A549 (cell line): ENCODE data around the gene COL28A1. TPM values are rescaled to one million over a fixed set of nuclear protein-coding genes. Genes with fewer than 3 reads are reported as not detected.

Source experiments
- ATAC-seq, 2 experiments: fragments of 200-7000 bp in 1 of 2; fragments of >200 bp in 1 of 2; cut with Nextera tagmentation in 1 of 2; cut with Tn5 transposase in 1 of 2; 3 replicates each; pipeline versions ENCODE4 v1.8.0 to v1.9.1; 2018 to 2020; ENCODE audit warnings: mild to moderate bottlenecking in 1 of 2, moderate library complexity in 1 of 2
- CTCF ChIA-PET: fragments of 300-600 bp; sonication (Branson Sonifier 250); formaldehyde crosslinking; extraction: SDS; loops from one replicate; lab custom pipeline; 2021; ENCODE audit warnings: antibody characterized with exemption, inconsistent platforms; lab: Yijun Ruan, JAX
- POLR2A ChIA-PET: fragments of 350-600 bp; formaldehyde crosslinking; extraction: SDS; loops from one replicate; lab custom pipeline; 2021; ENCODE audit warnings: antibody characterized with exemption, inconsistent platforms; lab: Yijun Ruan, JAX
- DNase-seq, 2 experiments: peaks; one replicate each; pipeline versions ENCODE4 v3.0.0 to v3.0.0-alpha.2; 2011 to 2016; ENCODE audit warnings: low read depth in 1 of 2, low spot score in 1 of 2
- FAIRE-seq: peaks from 2 replicates; lab custom pipeline; 2011; peaks lifted over from hg19 to GRCh38; lab: Jason Lieb, UNC
- H3K27ac ChIP-seq, 2 experiments: fragments of >200 bp; sonication (Bioruptor Twin); formaldehyde crosslinking; 3 replicates each; pipeline ENCODE4 v1.5.1; 2016 to 2017
- H3K4me1 ChIP-seq: fragments of >200 bp; sonication (Bioruptor Twin); formaldehyde crosslinking; 3 replicates; pipeline ENCODE4 v1.6.1; 2016
- H3K4me2 ChIP-seq: fragments of >200 bp; sonication (Bioruptor Twin); formaldehyde crosslinking; 3 replicates; pipeline ENCODE4 v1.6.1; 2016
- H3K4me3 ChIP-seq: fragments of >200 bp; sonication (Bioruptor Twin); formaldehyde crosslinking; 3 replicates; pipeline ENCODE4 v1.5.1; 2016
- H3K9me3 ChIP-seq: fragments of >200 bp; sonication (Bioruptor Twin); formaldehyde crosslinking; 3 replicates; pipeline ENCODE4 v1.6.1; 2016
- BCL3 ChIP-seq: fragments of >200 bp; sonication (Bioruptor Twin); formaldehyde crosslinking; IDR thresholded peaks from 3 replicates; pipeline ENCODE4 v1.6.1; 2016
- BHLHE40 ChIP-seq: IDR thresholded peaks from 2 replicates; pipeline ENCODE4 v1.6.1; 2012; ENCODE audit warnings: low read depth, low read length, inconsistent platforms
- CBX8 ChIP-seq: fragments of 200-600 bp; sonication (generic); IDR thresholded peaks from 2 replicates; pipeline ENCODE4 v1.6.1; 2016
- CEBPB ChIP-seq, 2 experiments: fragments of >200 bp in 1 of 2; sonication (Bioruptor Twin) in 1 of 2; formaldehyde crosslinking in 1 of 2; IDR thresholded peaks; 2 replicates each; pipeline ENCODE4 v1.6.1; 2012 to 2016
- CHD2 ChIP-seq: fragments of 150-350 bp; IDR thresholded peaks from 2 replicates; pipeline ENCODE4 v1.6.1; 2014; ENCODE audit warnings: low read length; ENCODE audit not compliant: partially characterized antibody
- CHD4 ChIP-seq: fragments of 200-600 bp; sonication (generic); IDR thresholded peaks from 2 replicates; pipeline ENCODE4 v1.6.1; 2016; ENCODE audit warnings: antibody characterized with exemption, mild to moderate bottlenecking, borderline replicate concordance
- E2F6 ChIP-seq: IDR thresholded peaks from 2 replicates; pipeline ENCODE4 v1.6.1; 2012; ENCODE audit warnings: low read depth, borderline replicate concordance
- EHF ChIP-seq: fragments of 250-450 bp; sonication (Bioruptor Pico); IDR thresholded peaks from 2 replicates; pipeline ENCODE4 v1.5.0; 2020; ENCODE audit warnings: mild to moderate bottlenecking
- ELK1 ChIP-seq: fragments of 150-350 bp; IDR thresholded peaks from 2 replicates; pipeline ENCODE4 v1.6.1; 2014; ENCODE audit warnings: low read depth, mild to moderate bottlenecking, low read length
- FOSL2 ChIP-seq, 2 experiments: fragments of 450-650 bp in 1 of 2; fragments of >200 bp in 1 of 2; sonication (Bioruptor Twin) in 1 of 2; formaldehyde crosslinking; IDR thresholded peaks; 2 replicates each; pipeline versions ENCODE4 v1.5.0 to v1.6.1; 2016 to 2020; ENCODE audit warnings: mild to moderate bottlenecking in 1 of 2, moderate library complexity in 1 of 2
- FOXS1 ChIP-seq: fragments of 250-450 bp; sonication (Bioruptor Pico); IDR thresholded peaks from 2 replicates; pipeline ENCODE4 v1.5.0; 2020; ENCODE audit warnings: mild to moderate bottlenecking, moderate library complexity
- HEYL ChIP-seq: fragments of 250-450 bp; sonication (Bioruptor Pico); IDR thresholded peaks from 2 replicates; pipeline ENCODE4 v1.8.0; 2021; ENCODE audit warnings: mild to moderate bottlenecking, moderate library complexity
- HOXA7 ChIP-seq: fragments of 250-450 bp; sonication (Bioruptor Pico); IDR thresholded peaks from 2 replicates; pipeline ENCODE4 v1.5.0; 2020; ENCODE audit warnings: mild to moderate bottlenecking, moderate library complexity
- NPAS2 ChIP-seq: fragments of 250-450 bp; sonication (Bioruptor Pico); IDR thresholded peaks from 2 replicates; pipeline ENCODE4 v1.8.0; 2022; ENCODE audit warnings: mild to moderate bottlenecking, moderate library complexity, borderline replicate concordance
- POLR2AphosphoS2 ChIP-seq: conservative IDR thresholded peaks from 2 replicates; pipeline ENCODE4 v1.6.1; 2012; ENCODE audit warnings: low read length, improper control_type of control experiment, inconsistent platforms
- SMC3 ChIP-seq: fragments of >200 bp; sonication (Bioruptor Twin); formaldehyde crosslinking; IDR thresholded peaks from 3 replicates; pipeline ENCODE4 v1.6.1; 2018; ENCODE audit warnings: inconsistent platforms
- SREBF2 ChIP-seq: fragments of 450-650 bp; IDR thresholded peaks from 2 replicates; pipeline ENCODE4 v1.6.1; 2014; ENCODE audit warnings: mild to moderate bottlenecking, moderate library complexity
- ZNF302 ChIP-seq: fragments of 250-450 bp; sonication (Bioruptor Pico); IDR thresholded peaks from 2 replicates; pipeline ENCODE4 v1.9.0; 2021; ENCODE audit warnings: inconsistent platforms, mild to moderate bottlenecking, moderate library complexity
- ZSCAN20 ChIP-seq: fragments of 250-450 bp; sonication (Bioruptor Pico); IDR thresholded peaks from 2 replicates; pipeline ENCODE4 v1.8.0; 2022; ENCODE audit warnings: mild to moderate bottlenecking, moderate library complexity
- WGBS: methylation state at CpG from one replicate; pipeline ENCODE4 v1.1.6; 2017; ENCODE audit errors: missing lambda C conversion rate; 5-methylcytosine and 5-hydroxymethylcytosine counted together
- polyA plus RNA-seq, 4 experiments: library from polyadenylated mRNA; depleted of rRNA in 3 of 4; stranded (reverse); fragments of >200 nt; fragmentation: RNase III in 1 of 4; extraction: RNeasy Plus Mini Kit Qiagen cat#74134 plus additional on column Dnase treatment in 1 of 4; gene quantifications; 2 replicates in 3 of 4; 3 replicates in 1 of 4; pipeline ENCODE4 v1.2.3, GENCODE V29; 2011 to 2017
- TF ChIP-seq, protein P1 (sequence below): fragments of >200 bp; sonication (Bioruptor Twin); formaldehyde crosslinking; IDR thresholded peaks from 3 replicates; pipeline ENCODE4 v1.5.1; 2016
- TF ChIP-seq, protein P2 (sequence below): fragments of 450-650 bp; IDR thresholded peaks from 2 replicates; pipeline ENCODE4 v1.6.1; 2014; ENCODE audit warnings: antibody characterized with exemption
- TF ChIP-seq, protein P3 (sequence below): IDR thresholded peaks from 2 replicates; pipeline ENCODE4 v1.6.1; 2012
- TF ChIP-seq, protein P4 (sequence below): fragments of 200-600 bp; sonication (generic); IDR thresholded peaks from 2 replicates; pipeline ENCODE4 v1.6.1; 2016; ENCODE audit warnings: antibody characterized with exemption, mild to moderate bottlenecking, moderate library complexity

The COL28A1 gene
- polyA plus RNA-seq, 2 of the 4 experiments (the other 2 are of a cell fraction): 0.08 to 0.17 TPM

DNA sequence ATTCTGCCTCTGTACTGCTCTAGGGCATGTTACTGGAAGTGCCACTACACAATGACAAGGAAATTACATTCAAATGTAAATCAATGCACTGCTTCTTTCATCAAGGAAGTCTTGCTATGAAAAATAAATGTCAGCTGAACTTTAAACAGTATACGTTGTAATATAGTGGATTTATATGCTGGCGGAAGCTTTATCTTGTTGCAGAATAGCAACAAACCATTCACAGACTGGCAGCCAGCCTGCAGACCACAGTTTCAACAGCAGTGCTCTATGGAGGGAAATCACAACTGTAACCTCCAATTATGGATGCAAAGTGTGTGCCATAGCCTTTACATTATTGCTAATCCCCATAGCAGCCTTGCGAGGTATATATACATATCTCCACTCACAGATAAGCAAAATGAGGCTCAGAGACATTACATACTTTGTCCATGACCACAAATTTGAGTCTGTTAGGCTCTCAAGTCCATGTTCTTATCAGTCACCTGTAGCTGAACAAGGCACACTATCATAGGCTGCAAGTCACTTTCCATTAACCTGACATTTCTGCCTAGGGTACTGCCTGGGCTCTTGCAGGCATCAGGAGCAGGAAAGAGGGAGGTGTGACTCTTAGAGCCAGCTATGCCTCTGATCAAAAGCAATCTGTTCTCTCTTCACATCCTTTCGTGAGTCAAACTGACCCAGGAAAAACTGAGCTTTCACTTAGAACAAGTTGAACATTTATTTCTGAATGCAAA lies 22.6 kb downstream of the COL28A1 start:
- ATAC-seq (peak in 1 of 2 experiments; percentile 31; a peak in 1 of 6 replicates), FAIRE-seq (no peak), DNase-seq (no peak)
- Histone ChIP-seq H3K4me2 (no peak overlapping the region), H3K27ac (no peak overlapping the region), H3K9me3 (no peaks in the 10 kb centered on the region), H3K4me3 (no peak overlapping the region), H3K4me1 (peaks cover 22% of the 10 kb centered on the region)
- WGBS: 77% methylated on average over 4 of the region's 4 CpGs
- ChIA-PET CTCF (interaction anchor here (1.4 kb wide), 1 partner anchor 10 kb away, joined by 3 read pairs; no protein-coding TSS in a partner anchor), POLR2A (no interaction called here)
- TF ChIP-seq ELK1: no peak
- TF ChIP-seq, protein P1, sequence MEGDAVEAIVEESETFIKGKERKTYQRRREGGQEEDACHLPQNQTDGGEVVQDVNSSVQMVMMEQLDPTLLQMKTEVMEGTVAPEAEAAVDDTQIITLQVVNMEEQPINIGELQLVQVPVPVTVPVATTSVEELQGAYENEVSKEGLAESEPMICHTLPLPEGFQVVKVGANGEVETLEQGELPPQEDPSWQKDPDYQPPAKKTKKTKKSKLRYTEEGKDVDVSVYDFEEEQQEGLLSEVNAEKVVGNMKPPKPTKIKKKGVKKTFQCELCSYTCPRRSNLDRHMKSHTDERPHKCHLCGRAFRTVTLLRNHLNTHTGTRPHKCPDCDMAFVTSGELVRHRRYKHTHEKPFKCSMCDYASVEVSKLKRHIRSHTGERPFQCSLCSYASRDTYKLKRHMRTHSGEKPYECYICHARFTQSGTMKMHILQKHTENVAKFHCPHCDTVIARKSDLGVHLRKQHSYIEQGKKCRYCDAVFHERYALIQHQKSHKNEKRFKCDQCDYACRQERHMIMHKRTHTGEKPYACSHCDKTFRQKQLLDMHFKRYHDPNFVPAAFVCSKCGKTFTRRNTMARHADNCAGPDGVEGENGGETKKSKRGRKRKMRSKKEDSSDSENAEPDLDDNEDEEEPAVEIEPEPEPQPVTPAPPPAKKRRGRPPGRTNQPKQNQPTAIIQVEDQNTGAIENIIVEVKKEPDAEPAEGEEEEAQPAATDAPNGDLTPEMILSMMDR: no peak
- TF ChIP-seq NPAS2: no peak
- TF ChIP-seq CHD2: no peak
- TF ChIP-seq, protein P2, sequence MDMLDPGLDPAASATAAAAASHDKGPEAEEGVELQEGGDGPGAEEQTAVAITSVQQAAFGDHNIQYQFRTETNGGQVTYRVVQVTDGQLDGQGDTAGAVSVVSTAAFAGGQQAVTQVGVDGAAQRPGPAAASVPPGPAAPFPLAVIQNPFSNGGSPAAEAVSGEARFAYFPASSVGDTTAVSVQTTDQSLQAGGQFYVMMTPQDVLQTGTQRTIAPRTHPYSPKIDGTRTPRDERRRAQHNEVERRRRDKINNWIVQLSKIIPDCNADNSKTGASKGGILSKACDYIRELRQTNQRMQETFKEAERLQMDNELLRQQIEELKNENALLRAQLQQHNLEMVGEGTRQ: no peak
- no peak for TF ChIP-seq E2F6
- TF ChIP-seq BCL3: no peak
- TF ChIP-seq FOSL2 (IDR thresholded peaks at IDR 0.05): no peak
- no peak for TF ChIP-seq FOSL2 (CRISPR knock-in tag; IDR thresholded peaks at IDR 0.05)
- no peak for TF ChIP-seq SMC3
- no peak for TF ChIP-seq EHF (CRISPR knock-in tag)
- TF ChIP-seq, protein P3, sequence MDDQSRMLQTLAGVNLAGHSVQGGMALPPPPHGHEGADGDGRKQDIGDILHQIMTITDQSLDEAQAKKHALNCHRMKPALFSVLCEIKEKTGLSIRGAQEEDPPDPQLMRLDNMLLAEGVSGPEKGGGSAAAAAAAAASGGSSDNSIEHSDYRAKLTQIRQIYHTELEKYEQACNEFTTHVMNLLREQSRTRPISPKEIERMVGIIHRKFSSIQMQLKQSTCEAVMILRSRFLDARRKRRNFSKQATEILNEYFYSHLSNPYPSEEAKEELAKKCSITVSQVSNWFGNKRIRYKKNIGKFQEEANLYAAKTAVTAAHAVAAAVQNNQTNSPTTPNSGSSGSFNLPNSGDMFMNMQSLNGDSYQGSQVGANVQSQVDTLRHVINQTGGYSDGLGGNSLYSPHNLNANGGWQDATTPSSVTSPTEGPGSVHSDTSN: no peak
- TF ChIP-seq CHD4: no peak
- no peak for TF ChIP-seq POLR2AphosphoS2
- no peak for TF ChIP-seq ZSCAN20 (CRISPR knock-in tag)

GRCh38 chr7:7510794-7511193 lies 24.9 kb downstream of the COL28A1 start:
- Histone ChIP-seq H3K4me2 (no peak overlapping the region), H3K4me1 (peaks cover under 1% of the 10 kb centered on the region; the same call in 2 of the 3 replicates), H3K4me3 (no peak overlapping the region), H3K27ac (no peak overlapping the region), H3K9me3 (no peaks in the 10 kb centered on the region)
- POLR2A ChIA-PET: no interaction called here
- TF ChIP-seq CBX8 (no peak), ELK1 (no peak), HOXA7 (CRISPR knock-in tag) (no peak), E2F6 (no peak), ZSCAN20 (CRISPR knock-in tag) (no peak), SREBF2 (no peak), HEYL (CRISPR knock-in tag) (no peak), FOXS1 (CRISPR knock-in tag) (no peak), ZNF302 (CRISPR knock-in tag) (no peak), BHLHE40 (no peak), CEBPB (IDR thresholded peaks at IDR 0.05) (no peak)
- TF ChIP-seq, protein P4, sequence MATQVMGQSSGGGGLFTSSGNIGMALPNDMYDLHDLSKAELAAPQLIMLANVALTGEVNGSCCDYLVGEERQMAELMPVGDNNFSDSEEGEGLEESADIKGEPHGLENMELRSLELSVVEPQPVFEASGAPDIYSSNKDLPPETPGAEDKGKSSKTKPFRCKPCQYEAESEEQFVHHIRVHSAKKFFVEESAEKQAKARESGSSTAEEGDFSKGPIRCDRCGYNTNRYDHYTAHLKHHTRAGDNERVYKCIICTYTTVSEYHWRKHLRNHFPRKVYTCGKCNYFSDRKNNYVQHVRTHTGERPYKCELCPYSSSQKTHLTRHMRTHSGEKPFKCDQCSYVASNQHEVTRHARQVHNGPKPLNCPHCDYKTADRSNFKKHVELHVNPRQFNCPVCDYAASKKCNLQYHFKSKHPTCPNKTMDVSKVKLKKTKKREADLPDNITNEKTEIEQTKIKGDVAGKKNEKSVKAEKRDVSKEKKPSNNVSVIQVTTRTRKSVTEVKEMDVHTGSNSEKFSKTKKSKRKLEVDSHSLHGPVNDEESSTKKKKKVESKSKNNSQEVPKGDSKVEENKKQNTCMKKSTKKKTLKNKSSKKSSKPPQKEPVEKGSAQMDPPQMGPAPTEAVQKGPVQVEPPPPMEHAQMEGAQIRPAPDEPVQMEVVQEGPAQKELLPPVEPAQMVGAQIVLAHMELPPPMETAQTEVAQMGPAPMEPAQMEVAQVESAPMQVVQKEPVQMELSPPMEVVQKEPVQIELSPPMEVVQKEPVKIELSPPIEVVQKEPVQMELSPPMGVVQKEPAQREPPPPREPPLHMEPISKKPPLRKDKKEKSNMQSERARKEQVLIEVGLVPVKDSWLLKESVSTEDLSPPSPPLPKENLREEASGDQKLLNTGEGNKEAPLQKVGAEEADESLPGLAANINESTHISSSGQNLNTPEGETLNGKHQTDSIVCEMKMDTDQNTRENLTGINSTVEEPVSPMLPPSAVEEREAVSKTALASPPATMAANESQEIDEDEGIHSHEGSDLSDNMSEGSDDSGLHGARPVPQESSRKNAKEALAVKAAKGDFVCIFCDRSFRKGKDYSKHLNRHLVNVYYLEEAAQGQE: no peak
- FAIRE-seq (no peak), ATAC-seq (no peak), DNase-seq (no peak)
- CTCF ChIA-PET: no interaction called here
- 78% methylated on average over 3 of the region's 3 CpGs for WGBS
